Subcutaneous abdominal adipose tissue (tissue), 5 donors: Measurements from ENCODE around the gene ASS1.
"Not testable (repeated sequence)": the region's sequence is repeated elsewhere in the genome, so short reads cannot be mapped to it uniquely, and the experiment has no call there.

Experiments used
- H3K27ac ChIP-seq: one replicate; pipeline ENCODE4 v1.7.0; 2013; ENCODE audit warnings: low read depth, mild to moderate bottlenecking, inconsistent platforms, low read length, moderate library complexity
- H3K27me3 ChIP-seq, 5 donors: one replicate each; pipeline ENCODE4 v1.7.0; 2013; ENCODE audit warnings: low read length in 5 of 5, inconsistent platforms in 1 of 5; ENCODE audit not compliant: control insufficient read depth in 5 of 5, insufficient read depth in 4 of 5
- H3K36me3 ChIP-seq, 5 donors: one replicate each; pipeline ENCODE4 v1.7.0; 2013; ENCODE audit warnings: low read length in 5 of 5; ENCODE audit not compliant: control insufficient read depth in 5 of 5, insufficient read depth in 5 of 5
- H3K4me1 ChIP-seq, 5 donors: one replicate each; pipeline ENCODE4 v1.7.0; 2013; ENCODE audit warnings: low read length in 5 of 5, mild to moderate bottlenecking in 3 of 5, moderate library complexity in 1 of 5; ENCODE audit not compliant: control insufficient read depth in 5 of 5, insufficient read depth in 5 of 5
- H3K4me3 ChIP-seq, 5 donors: one replicate each; pipeline ENCODE4 v1.7.0; 2013; ENCODE audit warnings: low read length in 5 of 5, low read depth in 1 of 5
- H3K9ac ChIP-seq, 5 donors: one replicate each; pipeline ENCODE4 v1.7.0; 2013; ENCODE audit warnings: low read length in 5 of 5, mild to moderate bottlenecking in 4 of 5, moderate library complexity in 3 of 5
- H3K9me3 ChIP-seq, 5 donors: one replicate each; pipeline ENCODE4 v1.7.0; 2013; ENCODE audit warnings: low read length in 5 of 5; ENCODE audit not compliant: control insufficient read depth in 5 of 5
- donor health status: healthy.
- donor health status: healthy.
- donor health status: healthy.
- donor health status: healthy.
- donor health status: healthy.

ASS1 gene

GRCh38 chr9:130444565-130445221, at the start of gene ASS1:
Gene ASS1 (plus strand): TSS chr9:130444961. CDS start chr9:130452229, 7,268 bp downstream.
- peaks cover 0 to 5% (median 0%) of the 10 kb centered on the region in 5 donors for H3K27me3 ChIP-seq
- peak within 1 kb of the TSS; percentile 70 to 84 (median 77) for H3K4me3 ChIP-seq
- H3K4me1 ChIP-seq, result peaks cover 11 to 54% (median 41%) of the 10 kb centered on the region in 5 donors
- H3K36me3 ChIP-seq, result no peaks in the 10 kb centered on the region
- peak within 1 kb of the TSS; percentile 94 for H3K27ac ChIP-seq
- H3K9ac ChIP-seq, result peak within 1 kb of the TSS; percentile 56 to 97 (median 88)
- H3K9me3 ChIP-seq, result peaks cover 3 to 16% (median 12%) of the 10 kb centered on the region in 5 donors

DNA sequence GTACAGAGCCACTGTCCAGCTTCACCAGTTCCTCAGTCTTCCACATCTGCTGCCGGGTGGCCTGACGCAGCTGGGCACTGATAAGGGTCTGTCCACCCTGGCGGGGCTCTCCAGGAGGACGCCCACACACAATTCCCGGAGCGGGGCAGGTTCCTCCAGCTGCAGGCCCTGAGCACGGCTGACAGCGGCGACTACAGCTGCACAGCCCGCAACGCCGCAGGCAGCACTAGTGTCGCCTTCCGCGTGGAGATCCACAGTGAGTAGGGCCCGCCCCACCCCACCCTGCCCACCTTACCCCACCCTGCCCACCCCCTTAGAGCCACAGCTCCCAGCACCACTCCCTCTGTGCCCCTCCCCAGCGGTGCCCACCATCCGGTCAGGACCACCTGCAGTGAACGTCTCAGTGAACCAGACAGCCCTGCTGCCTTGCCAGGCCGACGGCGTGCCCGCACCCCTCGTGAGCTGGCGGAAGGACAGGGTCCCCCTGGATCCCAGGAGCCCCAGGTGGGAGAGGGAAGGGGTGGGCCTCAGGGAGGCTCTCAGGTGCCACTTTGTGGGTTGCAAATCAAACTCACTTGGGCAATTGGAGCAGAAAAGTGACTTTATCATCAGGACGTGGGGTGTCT, 48.8 kb upstream of the ASS1 start:
- no peaks in the 10 kb centered on the region for H3K9me3 ChIP-seq
- H3K9ac ChIP-seq, result no peak overlapping the region
- no peaks in the 10 kb centered on the region for H3K4me1 ChIP-seq
- no peak overlapping the region for H3K4me3 ChIP-seq
- H3K36me3 ChIP-seq, result peaks cover 0 to 3% (median 0%) of the 10 kb centered on the region in 5 donors
- H3K27ac ChIP-seq, result no peak overlapping the region
- peaks cover 0 to 9% (median 0%) of the 10 kb centered on the region in 5 donors for H3K27me3 ChIP-seq

DNA sequence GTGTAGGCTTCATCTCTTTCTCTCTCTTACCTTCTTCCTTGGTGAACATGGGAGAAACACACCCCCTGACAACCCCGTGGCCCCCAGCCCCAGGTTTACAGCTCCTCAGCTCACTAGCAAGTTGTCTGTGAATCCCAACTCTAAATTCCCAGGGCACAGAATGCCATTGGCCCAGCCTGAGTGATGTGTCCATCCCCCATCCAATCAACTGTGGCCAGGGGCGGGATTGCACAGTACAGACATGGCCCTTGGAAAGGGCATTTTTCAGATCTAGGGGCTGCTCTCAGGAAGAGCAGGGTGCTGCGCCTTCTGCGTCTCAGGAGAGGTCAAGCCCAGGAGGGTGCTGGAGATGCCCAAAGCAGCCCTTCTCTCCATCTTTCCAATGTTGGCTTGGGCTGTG, 48.2 kb upstream of the ASS1 start:
- no peaks in the 10 kb centered on the region for H3K4me1 ChIP-seq
- H3K27ac ChIP-seq, result no peak overlapping the region
- no peaks in the 10 kb centered on the region for H3K9me3 ChIP-seq
- H3K27me3 ChIP-seq, result peaks cover 0 to 9% (median 0%) of the 10 kb centered on the region in 5 donors
- H3K9ac ChIP-seq, result no peak overlapping the region
- no peak overlapping the region for H3K4me3 ChIP-seq
- H3K36me3 ChIP-seq, result peaks cover 0 to 3% (median 0%) of the 10 kb centered on the region in 5 donors

DNA sequence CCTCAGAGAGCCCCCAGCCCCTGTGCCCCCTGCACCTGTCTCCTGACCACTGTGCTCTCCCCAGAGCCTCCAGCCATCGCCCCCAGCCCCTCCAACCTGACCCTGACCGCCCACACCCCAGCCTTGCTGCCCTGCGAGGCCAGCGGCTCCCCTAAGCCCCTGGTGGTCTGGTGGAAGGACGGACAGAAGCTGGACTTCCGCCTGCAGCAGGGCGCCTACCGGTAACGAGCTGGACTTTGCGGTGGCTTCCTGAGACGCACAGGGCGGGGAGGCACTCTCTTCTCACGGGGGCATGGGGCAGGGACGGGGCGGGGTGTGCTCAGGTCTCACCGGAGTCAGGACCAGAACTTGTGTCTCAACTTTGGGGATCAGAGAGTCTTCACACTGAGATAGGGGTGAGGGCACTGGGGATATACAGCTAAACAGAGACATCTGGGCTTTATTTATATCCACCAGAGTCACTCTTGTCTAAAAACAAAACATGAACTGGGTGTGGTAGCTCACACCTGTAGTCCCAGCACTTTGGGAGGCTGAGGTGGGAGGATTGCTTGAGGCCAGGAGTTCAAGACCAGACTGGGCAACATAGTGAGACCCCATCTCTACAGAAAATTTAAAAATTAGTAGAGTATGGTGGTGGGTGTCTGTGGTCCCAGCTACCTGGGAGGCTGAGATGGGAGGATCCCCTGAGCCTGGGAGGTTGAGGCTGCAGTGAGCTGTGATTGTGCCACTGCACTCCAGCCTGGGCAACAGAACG, 46.1 kb upstream of the ASS1 start:
- Histone ChIP-seq H3K9ac (no peak overlapping the region), H3K36me3 (peaks cover 0 to 3% (median 0%) of the 10 kb centered on the region in 5 donors), H3K9me3 (no peaks in the 10 kb centered on the region)

DNA sequence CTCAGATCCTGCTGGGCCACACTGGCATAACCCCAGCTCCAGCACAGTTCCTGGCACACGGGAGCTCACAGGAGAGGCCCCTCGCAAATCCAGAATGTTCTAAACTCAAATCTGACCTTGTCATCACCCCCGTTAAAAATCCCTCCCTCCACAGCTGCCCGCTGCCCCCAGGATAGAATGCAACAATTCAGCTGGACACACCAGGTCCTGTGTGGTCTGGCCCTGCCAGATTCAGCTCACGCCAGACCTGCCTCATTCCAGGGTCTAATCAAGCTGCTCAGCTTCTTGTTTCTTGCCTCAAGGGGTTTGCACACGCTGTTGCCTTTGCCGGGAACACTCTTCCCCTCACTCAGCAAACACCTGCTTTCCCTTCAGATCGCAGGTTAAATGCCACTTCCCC, 45.0 kb upstream of the ASS1 start:
- H3K36me3 ChIP-seq, result peaks cover 0 to 3% (median 0%) of the 10 kb centered on the region in 5 donors
- H3K9ac ChIP-seq, result no peak overlapping the region
- peaks cover 0 to 11% (median 5%) of the 10 kb centered on the region in 5 donors for H3K27me3 ChIP-seq
- H3K27ac ChIP-seq, result no peak overlapping the region
- no peaks in the 10 kb centered on the region for H3K4me1 ChIP-seq
- no peak overlapping the region for H3K4me3 ChIP-seq
- H3K9me3 ChIP-seq, result no peaks in the 10 kb centered on the region

More for the DNA sequence above, 46.1 kb upstream of the ASS1 start:
- no peak overlapping the region for H3K27ac ChIP-seq
- no peak overlapping the region for H3K4me3 ChIP-seq
- H3K4me1 ChIP-seq, result no peaks in the 10 kb centered on the region
- peaks cover 0 to 11% (median 5%) of the 10 kb centered on the region in 5 donors for H3K27me3 ChIP-seq

- H3K36me3 ChIP-seq, result no peaks in the 10 kb centered on the region
Observed at GRCh38 chr9:130400870-130401269, 43.9 kb upstream of the ASS1 start.

DNA sequence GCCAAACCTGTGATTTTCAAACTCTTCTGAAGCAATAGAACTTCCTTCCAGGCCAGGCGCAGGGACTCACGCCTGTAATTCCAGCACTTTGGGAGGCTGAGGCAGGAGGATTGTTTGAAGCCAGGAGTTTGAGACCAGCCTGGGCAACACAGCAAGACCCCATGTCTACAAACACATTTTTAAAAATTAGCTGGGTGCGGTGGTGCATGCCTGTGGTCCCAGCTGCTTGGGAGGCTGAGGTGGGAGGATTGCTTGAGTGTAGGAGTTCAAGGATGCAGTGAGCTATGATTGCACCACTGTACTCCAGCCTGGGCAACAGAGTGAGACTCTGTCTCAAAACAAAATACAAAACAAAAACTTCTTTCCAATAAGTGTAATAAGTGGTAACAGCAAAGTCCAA, 43.0 kb upstream of the ASS1 start:
- peaks cover 0 to 11% (median 5%) of the 10 kb centered on the region in 5 donors for H3K27me3 ChIP-seq
- H3K27ac ChIP-seq, H3K4me1 ChIP-seq, H3K9ac ChIP-seq, H3K4me3 ChIP-seq, H3K9me3 ChIP-seq, H3K36me3 ChIP-seq: not testable (repeated sequence)

More at GRCh38 chr9:130400870-130401269, 43.9 kb upstream of the ASS1 start:
- H3K4me1 ChIP-seq, result no peaks in the 10 kb centered on the region
- H3K9me3 ChIP-seq, result no peaks in the 10 kb centered on the region
- H3K27ac ChIP-seq, result no peak overlapping the region
- H3K9ac ChIP-seq, result no peak overlapping the region
- H3K4me3 ChIP-seq, result no peak overlapping the region
- peaks cover 0 to 11% (median 5%) of the 10 kb centered on the region in 5 donors for H3K27me3 ChIP-seq

- Histone ChIP-seq H3K4me3 (no peak overlapping the region), H3K9ac (no peak overlapping the region), H3K27me3 (peaks cover 0 to 11% (median 5%) of the 10 kb centered on the region in 5 donors), H3K27ac (no peak overlapping the region), H3K9me3 (no peaks in the 10 kb centered on the region), H3K36me3 (no peaks in the 10 kb centered on the region), H3K4me1 (no peaks in the 10 kb centered on the region)
Observed at GRCh38 chr9:130402243-130402642, 42.5 kb upstream of the ASS1 start.

DNA sequence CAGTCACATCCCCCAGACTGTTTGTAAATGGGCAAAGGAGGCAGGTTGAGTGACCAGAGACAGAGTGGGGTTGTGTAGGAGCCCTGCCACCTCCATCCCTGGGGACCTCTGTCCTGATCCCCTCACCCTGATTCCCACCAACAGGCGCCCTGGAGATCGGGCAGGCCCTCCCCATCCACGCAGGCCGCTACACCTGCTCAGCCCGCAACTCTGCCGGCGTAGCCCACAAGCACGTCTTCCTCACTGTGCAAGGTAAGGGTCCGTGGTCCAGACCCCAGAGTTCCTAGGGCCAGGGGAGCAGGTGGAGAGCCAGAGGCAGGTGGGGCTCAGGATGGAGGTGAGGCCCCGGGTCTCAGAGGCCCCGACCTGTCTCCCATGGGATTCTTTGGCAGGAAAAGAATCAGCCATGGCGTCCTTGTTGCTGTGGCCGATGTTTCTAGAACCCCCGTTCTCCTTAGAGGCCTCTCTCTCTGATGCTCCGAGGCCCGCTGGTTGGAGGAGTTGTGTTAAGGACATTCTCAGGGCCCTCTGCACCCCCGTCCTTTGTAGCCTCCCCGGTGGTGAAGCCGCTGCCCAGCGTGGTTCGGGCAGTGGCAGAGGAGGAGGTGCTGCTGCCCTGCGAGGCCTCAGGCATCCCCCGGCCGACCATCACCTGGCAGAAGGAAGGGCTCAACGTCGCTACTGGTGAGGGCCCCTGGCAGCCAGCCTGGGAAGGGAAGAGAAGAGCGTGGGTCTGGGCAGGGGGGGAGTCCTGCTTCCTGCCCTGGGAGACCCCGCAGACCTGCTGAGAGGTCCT, 41.9 kb upstream of the ASS1 start:
- peaks cover 0 to 11% (median 5%) of the 10 kb centered on the region in 5 donors for H3K27me3 ChIP-seq
- H3K9me3 ChIP-seq, result no peaks in the 10 kb centered on the region
- no peak overlapping the region for H3K9ac ChIP-seq
- H3K36me3 ChIP-seq, result no peaks in the 10 kb centered on the region
- H3K4me3 ChIP-seq, result no peak overlapping the region
- H3K4me1 ChIP-seq, result peaks cover 0 to 4% (median 0%) of the 10 kb centered on the region in 5 donors
- no peak overlapping the region for H3K27ac ChIP-seq
